HEK293T (cell line): ENCODE measurements around the gene NAA20.

Source experiments
- CTBP1 ChIP-seq: fragments of 450-650 bp; IDR thresholded peaks from 2 replicates; pipeline ENCODE4 v1.6.1; 2016; ENCODE audit warnings: borderline replicate concordance
- ELF4 ChIP-seq: fragments of 450-650 bp; IDR thresholded peaks from 2 replicates; pipeline ENCODE4 v1.6.1; 2017; ENCODE audit warnings: antibody characterized with exemption
- FOXA1 ChIP-seq: fragments of 450-650 bp; IDR thresholded peaks from 2 replicates; pipeline ENCODE4 v1.6.1; 2016; ENCODE audit warnings: mild to moderate bottlenecking
- FOXK2 ChIP-seq: fragments of 450-650 bp; IDR thresholded peaks from 2 replicates; pipeline ENCODE4 v1.6.1; 2016; ENCODE audit warnings: mild to moderate bottlenecking
- FOXM1 ChIP-seq: fragments of 450-650 bp; IDR thresholded peaks from 2 replicates; pipeline ENCODE4 v1.6.1; 2017; ENCODE audit warnings: mild to moderate bottlenecking, borderline replicate concordance
- HDGF ChIP-seq: fragments of 450-650 bp; IDR thresholded peaks from 2 replicates; pipeline ENCODE4 v1.6.1; 2017; ENCODE audit warnings: antibody characterized with exemption, borderline replicate concordance
- LEF1 ChIP-seq: fragments of 450-650 bp; IDR thresholded peaks from 2 replicates; pipeline ENCODE4 v1.6.1; 2017; ENCODE audit warnings: mild to moderate bottlenecking, borderline replicate concordance
- NFRKB ChIP-seq: fragments of 450-650 bp; IDR thresholded peaks from 2 replicates; pipeline ENCODE4 v1.6.1; 2016; ENCODE audit warnings: mild to moderate bottlenecking, moderate library complexity
- PKNOX1 ChIP-seq: fragments of 450-650 bp; IDR thresholded peaks from 2 replicates; pipeline ENCODE4 v1.6.1; 2016
- SP1 ChIP-seq: fragments of 450-650 bp; IDR thresholded peaks from 2 replicates; pipeline ENCODE4 v1.6.1; 2017
- SUZ12 ChIP-seq: fragments of 450-650 bp; IDR thresholded peaks from 2 replicates; pipeline ENCODE4 v1.6.1; 2016; ENCODE audit warnings: mild to moderate bottlenecking
- TARDBP ChIP-seq: fragments of 450-650 bp; IDR thresholded peaks from 2 replicates; pipeline ENCODE4 v1.6.1; 2016
- ZNF384 ChIP-seq: fragments of 450-650 bp; IDR thresholded peaks from 2 replicates; pipeline ENCODE4 v1.6.1; 2016

- TF ChIP-seq SP1 (no peak), ELF4 (no peak), ZNF384 (no peak), FOXK2 (no peak), SUZ12 (no peak), TARDBP (no peak), CTBP1 (no peak), FOXM1 (no peak), LEF1 (no peak), PKNOX1 (no peak), NFRKB (no peak), HDGF (no peak), FOXA1 (no peak)
Observed at GRCh38 chr20:20000211-20000968, 16.8 kb upstream of the NAA20 start.
